GM19395 (cell line): ENCODE data around the gene NFIX.
A peak's percentile ranks its signal among the peaks of the same experiment; 100 is the strongest.
"Not testable (repeated sequence)": the region's sequence is repeated elsewhere in the genome, so short reads cannot be mapped to it uniquely, and the experiment has no call there.

ENCODE experiments used
- ATAC-seq: cut with Tn5 transposase; IDR thresholded peaks from one replicate; pipeline ENCODE4 v1.9.1; 2021; ENCODE audit warnings: mild to moderate bottlenecking, moderate library complexity; ENCODE audit not compliant: unreplicated experiment

NFIX gene

GRCh38 chr19:12994701-12995595 lies at the start of gene NFIX:
TSS of gene NFIX (plus strand) at chr19:12995475. CDS start at chr19:12995838, 363 bp downstream.
- no peak for ATAC-seq

- ATAC-seq, result peak; percentile 70
These were observed 49.7 kb upstream of the NFIX start, which contains the start of gene RAD23A for GRCh38 chr19:12945479-12946091. TSS of gene RAD23A (plus strand) at chr19:12945862. CDS start at chr19:12945949, 87 bp downstream.

DNA sequence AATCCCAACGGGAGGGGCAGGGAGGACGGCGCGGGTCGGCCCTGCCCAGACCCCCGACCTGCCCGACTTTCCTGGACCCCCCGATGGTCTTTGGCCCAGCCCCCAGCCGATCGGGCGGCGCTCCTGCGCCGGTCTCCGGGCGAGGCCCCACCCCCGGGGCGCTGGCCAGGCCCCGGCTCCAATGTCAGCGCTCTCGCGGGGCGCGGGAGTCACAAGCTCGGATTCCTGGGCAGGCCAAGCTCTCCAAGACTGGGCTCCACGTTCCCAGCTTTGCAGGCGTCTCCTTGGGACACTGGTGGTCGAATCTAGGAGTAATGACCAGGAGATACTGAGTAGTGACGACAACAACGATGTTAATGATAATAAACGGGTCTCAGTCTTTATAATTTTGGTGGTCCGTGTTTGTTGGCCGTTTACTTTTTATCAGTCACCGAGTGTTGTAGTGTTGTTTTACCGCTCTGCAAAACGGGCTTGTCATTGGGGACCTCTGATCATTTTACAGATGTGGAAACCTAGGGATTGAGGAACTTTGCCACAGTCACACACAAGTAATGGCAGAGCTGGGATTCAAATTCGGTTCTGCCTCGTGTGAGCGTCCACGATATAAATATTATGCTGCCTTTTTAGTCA lies 49.1 kb upstream of the NFIX start:
- peak; percentile 30 for ATAC-seq

DNA sequence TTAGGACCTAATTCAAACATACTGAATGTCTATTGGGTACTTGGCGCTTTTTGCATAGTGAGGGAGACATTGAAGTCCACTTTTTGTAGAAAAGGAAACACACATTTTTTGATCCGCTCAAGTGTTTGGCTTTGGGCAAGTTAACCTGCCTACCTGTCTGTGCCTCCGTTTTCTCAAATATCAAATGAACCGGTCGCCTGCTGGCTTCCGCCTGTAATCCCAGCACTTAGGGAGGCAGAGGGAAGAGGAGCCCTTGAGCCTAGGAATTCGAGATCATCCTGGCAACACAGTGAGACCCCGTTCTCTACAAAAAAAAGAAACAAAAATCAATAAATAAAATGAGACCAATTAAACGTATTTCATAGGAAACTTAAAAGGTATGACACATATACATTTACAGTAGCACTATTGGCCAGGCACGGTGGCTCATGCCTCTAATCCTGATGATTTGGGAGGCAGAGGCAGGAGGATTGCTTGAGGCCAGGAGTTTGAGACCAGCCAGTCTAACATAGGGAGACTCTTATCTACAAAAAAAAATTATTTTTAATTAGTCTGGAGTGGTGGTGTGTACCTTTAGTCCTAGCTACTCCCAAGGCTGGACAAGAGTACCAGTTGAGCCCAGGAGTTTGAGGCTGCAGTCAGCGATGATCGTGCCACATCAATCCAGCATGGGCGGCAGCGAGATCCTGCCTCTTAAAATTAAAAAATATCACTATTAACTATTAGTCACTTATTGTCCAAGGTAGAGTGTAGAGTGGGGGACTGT lies 48.4 kb upstream of the NFIX start:
- ATAC-seq, result no peak

GRCh38 chr19:12947702-12948611 lies 47.3 kb upstream of the NFIX start:
- no peak for ATAC-seq

- ATAC-seq, result no peak
These were observed 46.5 kb upstream of the NFIX start for GRCh38 chr19:12948612-12949362.

DNA sequence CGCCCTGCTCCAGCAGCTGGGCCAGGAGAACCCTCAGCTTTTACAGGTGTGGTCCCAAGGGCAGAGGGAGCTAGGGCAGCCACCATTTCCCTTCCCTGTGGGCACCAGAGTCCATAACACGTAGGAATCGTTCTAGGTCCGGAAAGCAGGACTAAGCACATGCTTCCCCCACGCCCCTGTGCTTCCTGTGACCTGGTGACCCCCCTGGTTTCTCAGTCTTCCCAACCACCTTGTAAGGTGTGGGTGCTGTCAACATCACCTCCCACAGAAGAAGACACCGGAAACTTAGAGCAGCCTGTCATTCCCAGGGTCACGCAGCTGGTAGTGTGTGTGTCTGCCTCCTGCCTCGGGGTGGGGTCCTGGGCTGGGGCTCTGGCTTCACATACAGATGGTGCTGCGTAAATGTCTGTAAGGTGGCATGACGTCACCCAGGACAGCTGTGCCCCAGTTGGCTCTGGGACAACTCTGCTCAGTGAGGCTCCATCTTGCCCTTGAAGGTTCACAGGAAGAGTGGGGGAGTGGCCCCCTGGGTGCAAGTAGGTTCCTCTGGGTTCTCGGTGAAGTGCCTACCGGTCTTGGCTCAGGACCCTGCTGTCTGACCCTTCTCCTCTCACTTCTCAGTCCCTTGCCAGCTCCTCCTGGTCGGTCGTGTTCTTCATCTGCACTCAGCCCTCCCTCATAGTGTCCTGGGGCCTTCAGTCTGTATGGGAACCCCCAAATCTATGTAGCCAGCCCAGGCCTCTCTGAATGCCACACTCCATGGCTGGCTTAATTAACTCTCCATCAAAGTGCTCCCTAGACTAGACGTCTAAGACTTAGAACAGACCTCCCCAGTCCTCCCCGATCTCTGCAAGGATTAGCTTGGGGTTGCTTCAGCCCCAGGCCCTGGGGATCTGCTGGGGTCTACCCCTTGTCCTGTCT lies 45.7 kb upstream of the NFIX start:
- no peak for ATAC-seq

DNA sequence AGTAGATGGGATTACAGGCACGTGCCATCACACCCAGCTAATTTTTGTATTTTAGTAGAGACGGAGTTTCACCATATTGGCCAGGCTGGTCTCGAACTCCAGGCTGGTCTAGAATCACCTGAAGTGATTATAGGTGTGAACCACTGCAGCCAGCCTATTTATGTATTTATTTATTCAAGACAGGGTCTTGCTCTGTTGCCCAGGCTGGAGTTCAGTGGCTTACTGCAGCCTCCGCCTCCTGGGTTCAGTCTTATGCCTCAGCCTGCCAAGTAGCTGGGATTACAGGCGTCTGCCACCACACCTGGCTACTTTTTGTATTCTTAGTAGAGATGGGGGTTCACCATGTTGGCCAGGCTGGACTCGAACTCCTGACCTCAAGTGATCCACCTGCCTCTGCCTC lies 43.2 kb upstream of the NFIX start:
- ATAC-seq, result not testable (repeated sequence)

GRCh38 chr19:12952488-12953137 lies 42.7 kb upstream of the NFIX start:
- no peak for ATAC-seq

- ATAC-seq, result no peak
These were observed 42.0 kb upstream of the NFIX start for GRCh38 chr19:12953138-12953798.

DNA sequence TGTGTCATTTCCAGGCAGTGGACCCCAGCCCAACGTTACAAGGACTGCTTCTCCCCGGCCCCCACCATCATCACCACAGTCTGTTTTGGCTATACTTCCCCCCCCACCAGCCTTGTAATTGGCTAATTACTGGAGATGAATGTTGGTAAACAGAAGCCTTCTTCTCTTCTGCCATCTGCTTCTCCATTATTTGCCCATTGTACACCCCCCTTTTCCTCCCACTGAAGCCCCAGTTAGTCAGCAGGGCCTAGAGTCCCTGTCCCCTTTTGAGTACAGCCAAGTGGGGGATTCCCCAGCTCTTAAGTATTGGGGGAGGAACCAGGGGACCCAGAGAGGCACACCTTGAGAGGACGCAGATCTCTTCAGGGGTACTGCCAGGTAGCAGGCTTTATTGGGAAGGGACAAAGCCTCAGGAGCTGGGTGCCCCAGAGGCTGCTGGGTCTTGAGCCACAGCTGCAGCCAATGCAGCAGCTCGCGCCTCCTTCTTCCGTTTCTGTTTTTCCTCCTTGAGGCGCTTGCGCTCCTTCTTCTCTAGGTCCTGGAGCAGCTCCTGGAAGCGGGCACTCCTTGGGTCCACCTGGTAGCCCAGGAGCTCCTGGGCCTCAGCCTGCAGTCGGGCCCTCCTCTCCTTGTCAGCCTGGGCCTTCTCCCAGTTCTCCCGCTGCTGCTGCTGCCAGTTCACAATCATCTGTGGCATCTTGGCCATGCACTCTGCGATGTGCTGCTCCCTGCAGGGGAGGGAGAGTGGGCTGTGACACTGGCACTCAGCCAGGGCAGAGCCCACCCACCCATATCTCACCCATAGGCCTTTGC lies 41.3 kb upstream of the NFIX start:
- no peak for ATAC-seq

- ATAC-seq, result no peak
These were observed 40.7 kb upstream of the NFIX start for GRCh38 chr19:12954612-12954962.

DNA sequence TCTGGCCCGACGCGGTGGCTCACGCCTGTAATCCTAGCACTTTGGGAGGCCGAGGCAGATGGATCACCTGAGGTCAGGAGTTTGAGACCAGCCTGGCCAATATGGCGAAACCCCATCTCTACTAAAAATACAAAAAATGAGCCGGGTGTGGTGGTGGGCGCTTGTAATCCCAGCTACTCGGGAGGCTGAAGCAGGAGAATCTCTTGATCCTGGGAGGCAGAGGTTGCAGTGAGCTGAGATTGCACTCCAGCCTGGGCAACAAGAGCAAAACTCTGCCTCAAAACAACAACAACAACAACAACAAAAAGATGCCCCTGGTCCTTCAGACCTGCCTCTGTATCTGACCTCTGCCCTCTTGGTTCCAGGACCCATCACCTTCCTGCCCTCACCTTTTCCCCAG lies 39.7 kb upstream of the NFIX start:
- not testable (repeated sequence) for ATAC-seq

DNA sequence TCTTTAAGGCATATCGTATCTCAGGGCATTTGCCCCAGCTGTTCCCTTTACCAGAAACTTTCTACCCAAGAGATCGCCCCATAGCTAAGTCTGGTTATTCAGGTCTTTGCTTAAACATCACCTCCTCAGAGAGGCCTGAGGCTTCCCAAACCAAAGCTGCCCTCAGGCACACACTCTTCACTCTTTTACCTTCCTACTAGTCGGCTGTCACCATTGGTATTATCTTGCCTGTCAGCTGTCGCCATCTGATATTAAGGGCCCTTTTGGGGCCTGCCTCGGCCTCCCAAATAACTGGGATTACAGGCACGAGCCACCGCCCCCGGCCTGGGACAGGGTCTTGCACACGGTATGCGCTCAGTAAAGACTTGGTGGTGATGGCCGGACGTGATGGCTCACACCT lies 39.3 kb upstream of the NFIX start:
- no peak for ATAC-seq

- ATAC-seq, result no peak
These were observed 38.6 kb upstream of the NFIX start, which contains the start of gene GADD45GIP1 for GRCh38 chr19:12956446-12957388. TSS of gene GADD45GIP1 (minus strand) at chr19:12957223. CDS start at chr19:12957212, 11 bp downstream.
